HG02642 (cell line): ENCODE measurements around the gene ZNF177.

Experiments
- ATAC-seq: cut with Tn5 transposase; IDR thresholded peaks from one replicate; pipeline ENCODE4 v1.9.1; 2021; ENCODE audit warnings: mild to moderate bottlenecking; ENCODE audit not compliant: unreplicated experiment, poor library complexity

The ZNF177 gene

DNA sequence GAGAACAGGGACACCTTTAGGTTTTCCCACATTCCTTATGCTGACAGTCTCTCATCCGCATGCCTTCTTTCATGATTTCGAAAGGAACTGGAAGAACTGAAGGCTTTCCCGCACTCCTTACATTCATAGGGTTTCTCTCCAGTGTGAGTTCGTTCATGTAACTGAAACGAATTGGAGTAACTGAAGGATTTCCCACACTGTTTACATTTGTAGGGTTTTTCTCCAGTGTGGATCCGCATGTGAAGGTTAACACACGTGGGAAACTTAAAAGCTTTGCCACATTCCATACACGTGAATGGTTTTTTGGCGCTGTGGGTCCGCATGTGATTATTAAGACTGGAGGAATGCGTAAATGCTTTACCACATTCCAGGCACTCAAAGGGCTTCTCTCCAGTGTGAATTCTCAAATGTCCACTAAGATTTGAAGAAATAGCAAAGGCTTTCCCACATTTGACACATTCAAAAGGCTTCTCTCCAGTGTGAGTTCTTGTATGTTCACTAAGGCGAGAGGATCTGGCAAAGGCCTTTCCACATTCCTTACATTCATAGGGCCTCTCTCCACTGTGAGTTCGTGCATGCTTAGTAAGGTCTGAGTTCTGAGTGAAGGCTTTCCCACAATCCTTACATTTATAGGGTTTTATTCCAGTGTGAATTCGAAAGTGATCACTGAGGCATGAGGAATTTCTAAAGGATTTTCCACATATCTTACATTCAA is 50.6 kb downstream of the ZNF177 start:
- no peak for ATAC-seq

DNA sequence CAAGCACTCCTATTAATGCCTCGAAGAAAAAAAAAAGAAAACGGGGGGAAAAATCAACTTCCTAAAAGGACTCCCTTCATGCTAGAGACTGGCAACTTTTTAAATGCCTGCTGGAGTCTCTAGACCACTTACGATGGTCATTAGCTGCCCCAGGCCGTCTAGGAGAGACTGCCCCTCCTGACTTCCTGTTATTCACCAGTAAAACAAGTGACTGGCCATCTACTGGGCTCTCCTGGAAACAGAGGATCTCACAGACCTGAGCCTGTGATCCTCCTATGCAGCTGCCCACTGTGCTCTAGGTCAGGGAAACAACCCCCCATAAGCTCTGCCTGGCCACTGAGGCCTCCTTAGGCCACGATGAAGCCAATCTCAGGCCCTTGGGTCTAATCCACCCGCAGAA is 65.1 kb downstream of the ZNF177 start:
- no peak for ATAC-seq

- ATAC-seq: no peak
Measured at GRCh38 chr19:9430444-9430843, 67.6 kb downstream of the ZNF177 start.

DNA sequence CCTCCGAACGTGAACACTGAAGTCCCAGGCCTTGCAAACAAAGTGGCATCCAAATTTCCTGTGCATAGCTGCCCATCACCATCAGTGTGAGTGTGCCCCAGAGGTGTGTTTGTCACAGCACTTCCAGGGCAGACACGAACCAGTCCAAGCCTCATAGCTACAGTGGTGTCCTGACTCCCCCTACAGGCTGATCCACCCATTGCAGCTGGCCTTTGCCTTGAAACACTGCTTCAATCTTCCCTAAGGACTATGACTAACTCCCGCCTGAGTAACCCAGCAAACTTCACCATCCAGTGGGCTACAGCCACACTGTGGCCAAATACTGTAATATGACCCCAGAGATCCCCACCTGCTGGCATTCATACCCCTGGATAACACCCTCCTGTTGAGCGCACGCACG is 68.7 kb downstream of the ZNF177 start:
- no peak for ATAC-seq
